Left hindlimb (tissue), 1 donor: ENCODE results near the gene TM4SF20.

Experiments used
- DNase-seq: peaks from one replicate; pipeline ENCODE4 v3.0.0-alpha.2; 2018

Gene TM4SF20

GRCh38 chr2:227379095-227379494 is at the start of gene TM4SF20:
TSS of gene TM4SF20 (minus strand) at chr2:227379306. CDS start at chr2:227379268, 38 bp downstream.
- DNase-seq: no peak

GRCh38 chr2:227428731-227429285 is 49.7 kb upstream of the TM4SF20 start:
- no peak for DNase-seq

- DNase-seq: no peak
These were observed 44.8 kb upstream of the TM4SF20 start for GRCh38 chr2:227423656-227424499.

GRCh38 chr2:227420087-227421052 is 41.3 kb upstream of the TM4SF20 start:
- DNase-seq: no peak

- no peak for DNase-seq
These were observed 37.6 kb upstream of the TM4SF20 start for GRCh38 chr2:227416701-227417100.

GRCh38 chr2:227415538-227416424 is 36.7 kb upstream of the TM4SF20 start:
- no peak for DNase-seq

- no peak for DNase-seq
These were observed 35.7 kb upstream of the TM4SF20 start for GRCh38 chr2:227414846-227415245.

GRCh38 chr2:227413371-227413770 is 34.3 kb upstream of the TM4SF20 start:
- no peak for DNase-seq

GRCh38 chr2:227412877-227413276 is 33.8 kb upstream of the TM4SF20 start:
- DNase-seq: no peak

GRCh38 chr2:227411990-227412350 is 32.9 kb upstream of the TM4SF20 start:
- no peak for DNase-seq

- no peak for DNase-seq
These were observed 32.3 kb upstream of the TM4SF20 start for GRCh38 chr2:227411320-227411989.

GRCh38 chr2:227410191-227410590 is 31.1 kb upstream of the TM4SF20 start:
- no peak for DNase-seq

GRCh38 chr2:227407591-227408151 is 28.6 kb upstream of the TM4SF20 start:
- DNase-seq: no peak

GRCh38 chr2:227406177-227407031 is 27.3 kb upstream of the TM4SF20 start:
- peak; percentile 77 for DNase-seq

- DNase-seq: no peak
These were observed 25.6 kb upstream of the TM4SF20 start for GRCh38 chr2:227404585-227405271.

GRCh38 chr2:227402959-227403358 is 23.9 kb upstream of the TM4SF20 start:
- no peak for DNase-seq

GRCh38 chr2:227402321-227402720 is 23.2 kb upstream of the TM4SF20 start:
- DNase-seq: no peak

GRCh38 chr2:227401550-227401949 is 22.4 kb upstream of the TM4SF20 start:
- no peak for DNase-seq
